ENCODE results near the gene DYNLT2B. TPM values are rescaled to one million over a fixed set of nuclear protein-coding genes. Genes with fewer than 3 reads are reported as not detected.
"Not testable (repeated sequence)": the region's sequence is repeated elsewhere in the genome, so short reads cannot be mapped to it uniquely, and the experiment has no call there.

DYNLT2B gene
- total and polyA plus RNA-seq, 4 donors = 2.5 to 22.4 (median 13.7) TPM

- WGBS, 2 donors = 98 to 100% methylated on average over 1 of the region's 1 CpG
- Histone ChIP-seq H3K4me3 (no peak overlapping the region), H3K9ac (ENCODE audit: insufficient read depth in 1 of 2, low read length in 2 of 2) (no peak overlapping the region), H3K4me1 (ENCODE audit: control insufficient read depth in 5 of 5, insufficient read depth in 5 of 5, low read length in 5 of 5) (peaks cover 0 to 4% (median 2%) of the 10 kb centered on the region in 5 donors), H3K36me3 (ENCODE audit: control insufficient read depth in 4 of 4, insufficient read depth in 4 of 4, low read length in 4 of 4) (peaks cover 0 to 1% (median 0%) of the 10 kb centered on the region in 4 donors), H3K27ac (ENCODE audit: low read depth in 1 of 2, low read length in 1 of 2) (no peak overlapping the region), H3K9me3 (ENCODE audit: control insufficient read depth in 4 of 4, insufficient read depth in 3 of 4, low read length in 3 of 4) (no peaks in the 10 kb centered on the region), H3K27me3 (ENCODE audit: control insufficient read depth in 3 of 3, insufficient read depth in 3 of 3, low read length in 2 of 3) (no peaks in the 10 kb centered on the region)
- ATAC-seq (ENCODE audit: insufficient read depth, low FRiP score) (no peak), DNase-seq (peak in 1 of 3 donors; percentile 4)
- no peak for TF ChIP-seq CTCF (IDR thresholded peaks at IDR 0.05; ENCODE audit: control extremely low read depth, extremely low read depth)
Measured at GRCh38 chr3:196315821-196316220, 2.2 kb downstream of the DYNLT2B start.

- Histone ChIP-seq H3K27me3 (ENCODE audit: control insufficient read depth in 3 of 3, insufficient read depth in 3 of 3, low read length in 2 of 3) (no peaks in the 10 kb centered on the region), H3K36me3 (ENCODE audit: control insufficient read depth in 4 of 4, insufficient read depth in 4 of 4, low read length in 4 of 4) (peaks cover 0 to 1% (median 0%) of the 10 kb centered on the region in 4 donors), H3K27ac (ENCODE audit: low read depth in 1 of 2, low read length in 1 of 2) (no peak overlapping the region), H3K9me3 (ENCODE audit: control insufficient read depth in 4 of 4, insufficient read depth in 3 of 4, low read length in 3 of 4) (no peaks in the 10 kb centered on the region), H3K4me3 (no peak overlapping the region), H3K9ac (ENCODE audit: insufficient read depth in 1 of 2, low read length in 2 of 2) (no peak overlapping the region), H3K4me1 (ENCODE audit: control insufficient read depth in 5 of 5, insufficient read depth in 5 of 5, low read length in 5 of 5) (peaks cover 0 to 4% (median 2%) of the 10 kb centered on the region in 5 donors)
- WGBS, 2 donors = 96% methylated on average over 3 of the region's 3 CpGs
- DNase-seq = no peak
- no peak for ATAC-seq (ENCODE audit: insufficient read depth, low FRiP score)
- TF ChIP-seq CTCF (IDR thresholded peaks at IDR 0.05; ENCODE audit: control extremely low read depth, extremely low read depth) = no peak
Measured at GRCh38 chr3:196314597-196314996, 3.4 kb downstream of the DYNLT2B start.

- not testable (repeated sequence) for H3K27me3 ChIP-seq (ENCODE audit: control insufficient read depth in 3 of 3, insufficient read depth in 3 of 3, low read length in 2 of 3); H3K36me3 ChIP-seq (ENCODE audit: control insufficient read depth in 4 of 4, insufficient read depth in 4 of 4, low read length in 4 of 4); H3K4me3 ChIP-seq; ATAC-seq (ENCODE audit: insufficient read depth, low FRiP score); H3K4me1 ChIP-seq (ENCODE audit: control insufficient read depth in 5 of 5, insufficient read depth in 5 of 5, low read length in 5 of 5); H3K9me3 ChIP-seq (ENCODE audit: control insufficient read depth in 4 of 4, insufficient read depth in 3 of 4, low read length in 3 of 4); H3K9ac ChIP-seq (ENCODE audit: insufficient read depth in 1 of 2, low read length in 2 of 2); H3K27ac ChIP-seq (ENCODE audit: low read depth in 1 of 2, low read length in 1 of 2); DNase-seq
- 88 to 91% methylated on average over 7 of the region's 7 CpGs for WGBS, 2 donors
Measured at GRCh38 chr3:196314086-196314485, 4.0 kb downstream of the DYNLT2B start.

- H3K36me3 ChIP-seq (ENCODE audit: control insufficient read depth in 4 of 4, insufficient read depth in 4 of 4, low read length in 4 of 4) = peaks cover 0 to 13% (median 0%) of the 10 kb centered on the region in 4 donors
- H3K9ac ChIP-seq (ENCODE audit: insufficient read depth in 1 of 2, low read length in 2 of 2); H3K27ac ChIP-seq (ENCODE audit: low read depth in 1 of 2, low read length in 1 of 2); H3K4me3 ChIP-seq; H3K27me3 ChIP-seq (ENCODE audit: control insufficient read depth in 3 of 3, insufficient read depth in 3 of 3, low read length in 2 of 3); H3K9me3 ChIP-seq (ENCODE audit: control insufficient read depth in 4 of 4, insufficient read depth in 3 of 4, low read length in 3 of 4); ATAC-seq (ENCODE audit: insufficient read depth, low FRiP score); H3K4me1 ChIP-seq (ENCODE audit: control insufficient read depth in 5 of 5, insufficient read depth in 5 of 5, low read length in 5 of 5); DNase-seq: not testable (repeated sequence)
- 89 to 95% methylated on average over 7 to 8 of the region's 8 CpGs for WGBS, 2 donors
Measured at GRCh38 chr3:196302960-196303359, 15.1 kb downstream of the DYNLT2B start.

- not testable (repeated sequence) for H3K4me3 ChIP-seq; ATAC-seq (ENCODE audit: insufficient read depth, low FRiP score); H3K9ac ChIP-seq (ENCODE audit: insufficient read depth in 1 of 2, low read length in 2 of 2); H3K27ac ChIP-seq (ENCODE audit: low read depth in 1 of 2, low read length in 1 of 2); H3K27me3 ChIP-seq (ENCODE audit: control insufficient read depth in 3 of 3, insufficient read depth in 3 of 3, low read length in 2 of 3); DNase-seq; H3K4me1 ChIP-seq (ENCODE audit: control insufficient read depth in 5 of 5, insufficient read depth in 5 of 5, low read length in 5 of 5); H3K9me3 ChIP-seq (ENCODE audit: control insufficient read depth in 4 of 4, insufficient read depth in 3 of 4, low read length in 3 of 4)
- H3K36me3 ChIP-seq (ENCODE audit: control insufficient read depth in 4 of 4, insufficient read depth in 4 of 4, low read length in 4 of 4) = peaks cover 0 to 13% (median 0%) of the 10 kb centered on the region in 4 donors
- 78% methylated on average over 7 of the region's 10 CpGs for WGBS, 2 donors
Measured at GRCh38 chr3:196302551-196302950, 15.5 kb downstream of the DYNLT2B start.
